Activated CD8-positive, alpha-beta memory T cell treated with anti-CD3 and anti-CD28 coated beads, Interleukin-2, amount 10 ng/mL, durations not matched to agents 7 days and 5 days (primary cell): ENCODE data around the gene DNAJC22. TPM values are rescaled to one million over a fixed set of nuclear protein-coding genes. Genes with fewer than 3 reads are reported as not detected.
"Not testable (repeated sequence)": the region's sequence is repeated elsewhere in the genome, so short reads cannot be mapped to it uniquely, and the experiment has no call there.

Experiments
- ATAC-seq: fragments of 150-1000 bp; cut with Tn5 transposase; one replicate; pipeline ENCODE4 v1.10.0; 2021; ENCODE audit warnings: moderate library complexity
- CTCF ChIA-PET: fragments of 350-600 bp; sonication (Branson Sonifier 250); formaldehyde crosslinking; loops from one replicate; lab custom pipeline; 2021; ENCODE audit warnings: antibody characterized with exemption; lab: Charles Lee
- DNase-seq: peaks from one replicate; pipeline ENCODE4 v3.0.0-alpha.2; 2020
- H3K27ac Mint-ChIP-seq: one replicate; pipeline ENCODE4 v1.8.0; 2021; ENCODE audit warnings: mild to moderate bottlenecking, mixed read lengths
- H3K27me3 Mint-ChIP-seq: one replicate; pipeline ENCODE4 v1.8.0; 2021; ENCODE audit warnings: mixed read lengths
- H3K36me3 Mint-ChIP-seq: one replicate; pipeline ENCODE4 v1.8.0; 2021; ENCODE audit warnings: mild to moderate bottlenecking, mixed read lengths
- H3K4me1 Mint-ChIP-seq: one replicate; pipeline ENCODE4 v1.8.0; 2021; ENCODE audit warnings: mixed read lengths
- H3K4me3 Mint-ChIP-seq: one replicate; pipeline ENCODE4 v1.8.0; 2021; ENCODE audit warnings: mild to moderate bottlenecking, moderate library complexity, mixed read lengths
- H3K9me3 Mint-ChIP-seq: one replicate; pipeline ENCODE4 v1.8.0; 2022; ENCODE audit warnings: low read depth, mixed read lengths
- total RNA-seq, 2 experiments: library from RNA; stranded (reverse); gene quantifications; one replicate each; pipeline ENCODE4 v1.2.3, GENCODE V29; 2021

Gene DNAJC22
- total RNA-seq, 2 experiments from 2014 or later: 0.05 TPM; not detected in 1

DNA sequence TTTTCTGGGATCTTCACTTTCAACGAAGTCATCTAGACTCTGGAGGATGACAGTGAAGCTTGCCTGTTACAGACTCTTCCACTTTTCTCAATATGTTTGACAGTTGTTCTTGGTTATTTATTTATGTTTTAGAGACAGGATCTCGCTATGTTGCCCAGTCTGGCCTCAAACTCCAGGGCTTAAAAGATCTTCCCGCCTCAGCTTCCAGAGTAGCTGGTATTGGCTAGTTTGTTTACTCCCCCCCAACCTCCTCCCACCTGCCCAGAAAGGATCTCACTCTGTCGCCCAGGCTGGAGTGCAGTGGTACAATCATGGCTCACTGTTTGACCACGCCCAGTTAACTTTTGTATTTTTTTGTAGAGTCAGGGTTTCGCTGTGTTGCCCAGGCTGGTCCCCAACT is 23.9 kb downstream of the DNAJC22 start:
- H3K4me3 Mint-ChIP-seq: no peak overlapping the region
- DNase-seq: no peak
- peaks cover 3% of the 10 kb centered on the region for H3K36me3 Mint-ChIP-seq
- no peak for ATAC-seq
- no peaks in the 10 kb centered on the region for H3K27me3 Mint-ChIP-seq
- peaks cover 46% of the 10 kb centered on the region for H3K4me1 Mint-ChIP-seq
- no peak overlapping the region for H3K27ac Mint-ChIP-seq
- CTCF ChIA-PET: interaction anchor here (1.2 to 6.2 kb wide), 3 partner anchors 13 to 143 kb away, joined by 4 to 48 read pairs (median 9); partner anchors contain the start of gene DNAJC22
- no peaks in the 10 kb centered on the region for H3K9me3 Mint-ChIP-seq

DNA sequence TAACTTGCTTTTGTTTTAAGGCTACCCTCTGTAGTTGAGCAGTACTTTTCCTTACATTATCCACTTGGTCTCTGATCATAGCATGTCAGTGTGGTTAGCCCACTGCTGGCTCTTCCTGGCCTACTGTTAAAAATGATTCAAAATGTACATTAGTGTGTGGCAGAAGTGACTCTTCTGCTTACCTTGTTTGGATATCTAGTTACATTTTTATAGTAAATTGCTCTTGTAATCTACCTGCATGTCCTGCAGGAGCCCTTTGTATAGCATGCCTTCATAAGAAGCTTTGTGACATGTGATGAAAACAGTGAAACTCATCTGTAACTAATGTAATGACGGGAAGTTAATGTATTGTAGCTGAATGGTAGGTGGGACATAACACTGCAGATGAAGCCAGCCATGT is 28.7 kb downstream of the DNAJC22 start:
- no peak overlapping the region for H3K4me3 Mint-ChIP-seq
- H3K4me1 Mint-ChIP-seq: peaks cover 20% of the 10 kb centered on the region
- CTCF ChIA-PET: interaction anchor here (1.2 to 1.3 kb wide), 3 partner anchors 9 to 19 kb away, joined by 3 to 8 read pairs (median 4); partner anchors contain the start of gene SPATS2
- ATAC-seq: peak; percentile 81
- H3K9me3 Mint-ChIP-seq: no peaks in the 10 kb centered on the region
- H3K36me3 Mint-ChIP-seq: peaks cover 5% of the 10 kb centered on the region
- H3K27me3 Mint-ChIP-seq: no peaks in the 10 kb centered on the region
- no peak for DNase-seq
- H3K27ac Mint-ChIP-seq: peak overlapping the region; percentile 16

DNA sequence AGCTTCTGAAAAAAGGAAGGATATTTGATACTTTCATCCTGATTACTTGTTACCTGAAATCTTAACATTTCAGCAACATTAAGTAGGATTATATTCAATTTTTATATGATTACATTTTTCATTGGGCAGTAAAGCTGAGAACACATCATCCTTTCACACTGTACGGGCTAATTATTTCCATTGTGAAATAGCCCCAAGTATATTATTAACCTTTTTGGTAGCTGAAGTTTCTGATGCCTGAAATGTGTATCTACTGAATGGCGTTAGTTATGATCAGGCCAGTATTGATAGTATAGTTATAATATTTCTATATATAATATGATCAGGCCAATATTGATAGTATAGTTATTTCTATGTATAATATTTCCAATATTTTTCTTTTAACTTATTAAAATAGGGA is 30.7 kb downstream of the DNAJC22 start:
- peaks cover 16% of the 10 kb centered on the region for H3K4me1 Mint-ChIP-seq
- H3K27ac Mint-ChIP-seq: no peak overlapping the region
- no peak overlapping the region for H3K4me3 Mint-ChIP-seq
- H3K27me3 Mint-ChIP-seq: no peaks in the 10 kb centered on the region
- H3K9me3 Mint-ChIP-seq: no peaks in the 10 kb centered on the region
- DNase-seq: no peak
- H3K36me3 Mint-ChIP-seq: peaks cover 3% of the 10 kb centered on the region
- CTCF ChIA-PET: interaction anchor here (1.6 to 2.2 kb wide), 2 partner anchors 19 to 30 kb away, joined by 3 to 9 read pairs; no protein-coding TSS in a partner anchor
- no peak for ATAC-seq

DNA sequence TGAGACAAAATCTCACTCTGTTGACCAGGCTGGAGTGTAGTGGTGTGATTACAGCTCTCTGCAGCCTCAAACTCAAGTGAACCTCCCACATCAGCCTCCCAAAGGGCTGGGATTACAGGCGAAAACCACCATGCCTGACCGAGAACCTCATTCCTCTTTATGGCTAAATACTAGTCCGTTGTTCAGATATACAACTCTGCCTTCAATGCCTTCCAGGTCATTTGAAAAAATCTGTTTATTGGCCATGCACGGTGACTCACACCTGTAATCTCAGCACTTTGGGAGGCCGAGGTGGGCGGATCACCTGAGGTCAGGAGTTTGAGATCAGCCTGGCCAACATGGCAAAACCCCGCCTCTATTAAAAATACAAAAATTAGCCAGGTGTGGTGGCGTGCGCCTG is 33.5 kb downstream of the DNAJC22 start:
- H3K27ac Mint-ChIP-seq, CTCF ChIA-PET, H3K4me1 Mint-ChIP-seq, DNase-seq, ATAC-seq, H3K9me3 Mint-ChIP-seq, H3K27me3 Mint-ChIP-seq, H3K4me3 Mint-ChIP-seq, H3K36me3 Mint-ChIP-seq: not testable (repeated sequence)

DNA sequence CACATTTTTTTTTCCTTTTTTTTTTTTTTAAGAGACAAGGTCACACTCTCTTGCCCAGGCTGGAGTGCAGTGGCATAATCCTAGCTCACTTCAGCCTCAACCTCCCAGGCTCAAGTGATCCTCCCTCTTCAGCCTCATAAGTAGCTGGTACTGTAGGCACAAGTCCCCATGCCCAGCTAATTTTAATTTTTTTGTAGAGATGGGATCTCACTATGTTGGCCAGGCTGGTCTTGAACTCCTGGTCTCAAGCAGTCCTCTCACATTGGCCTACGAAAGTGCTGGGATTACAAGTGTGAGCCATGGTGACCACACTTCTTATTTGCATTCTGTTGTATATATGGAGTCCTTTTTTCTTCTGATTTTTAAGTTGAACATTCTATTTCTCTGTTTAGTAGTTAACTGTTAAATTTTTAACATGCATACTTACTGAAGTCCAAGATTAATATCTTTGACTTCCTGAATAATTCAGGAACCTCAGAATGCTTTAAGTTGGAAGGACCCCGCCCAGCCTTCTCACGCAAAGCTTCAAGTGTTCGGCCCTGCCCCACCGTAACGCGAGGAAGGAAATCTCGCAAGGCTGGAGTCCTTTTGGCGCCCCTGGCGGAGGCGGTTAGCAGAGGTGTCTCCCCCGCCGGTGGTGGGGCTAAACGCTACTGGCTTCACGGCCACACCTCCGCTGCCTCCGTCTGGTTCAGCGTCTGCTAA is 42.1 kb downstream of the DNAJC22 start:
- ATAC-seq: peak; percentile 96
- Mint-ChIP-seq H3K4me1 (peaks cover 4% of the 10 kb centered on the region), H3K36me3 (no peaks in the 10 kb centered on the region), H3K4me3 (no peak overlapping the region), H3K9me3 (no peaks in the 10 kb centered on the region), H3K27me3 (no peaks in the 10 kb centered on the region), H3K27ac (no peak overlapping the region)
- DNase-seq: peak; percentile 82
- CTCF ChIA-PET: interaction anchor here (1.1 to 2.8 kb wide), 5 partner anchors 12 to 98 kb away, joined by 3 to 7 read pairs (median 5); no protein-coding TSS in a partner anchor

DNA sequence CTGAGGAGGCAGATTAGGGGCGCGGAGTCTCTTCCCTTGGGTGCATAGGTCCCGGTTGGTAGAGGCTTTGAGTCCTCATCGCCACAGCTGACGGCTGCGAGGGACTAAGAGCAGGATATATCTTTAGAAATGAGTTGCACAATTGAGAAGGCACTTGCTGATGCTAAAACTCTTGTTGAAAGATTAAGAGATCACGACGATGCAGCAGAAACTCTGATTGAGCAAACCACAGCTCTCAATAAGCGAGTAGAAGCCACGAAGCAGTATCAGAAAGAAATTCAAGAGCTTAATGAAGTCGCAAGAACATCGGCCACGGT is 42.7 kb downstream of the DNAJC22 start:
- no peak for ATAC-seq
- H3K4me1 Mint-ChIP-seq: peaks cover 4% of the 10 kb centered on the region
- no peak for DNase-seq
- CTCF ChIA-PET: interaction anchor here (1.1 to 2.8 kb wide), 4 partner anchors 14 to 98 kb away, joined by 3 to 7 read pairs (median 4); no protein-coding TSS in a partner anchor
- H3K27me3 Mint-ChIP-seq: no peaks in the 10 kb centered on the region
- no peak overlapping the region for H3K4me3 Mint-ChIP-seq
- no peak overlapping the region for H3K27ac Mint-ChIP-seq
- H3K36me3 Mint-ChIP-seq: no peaks in the 10 kb centered on the region
- H3K9me3 Mint-ChIP-seq: no peaks in the 10 kb centered on the region

DNA sequence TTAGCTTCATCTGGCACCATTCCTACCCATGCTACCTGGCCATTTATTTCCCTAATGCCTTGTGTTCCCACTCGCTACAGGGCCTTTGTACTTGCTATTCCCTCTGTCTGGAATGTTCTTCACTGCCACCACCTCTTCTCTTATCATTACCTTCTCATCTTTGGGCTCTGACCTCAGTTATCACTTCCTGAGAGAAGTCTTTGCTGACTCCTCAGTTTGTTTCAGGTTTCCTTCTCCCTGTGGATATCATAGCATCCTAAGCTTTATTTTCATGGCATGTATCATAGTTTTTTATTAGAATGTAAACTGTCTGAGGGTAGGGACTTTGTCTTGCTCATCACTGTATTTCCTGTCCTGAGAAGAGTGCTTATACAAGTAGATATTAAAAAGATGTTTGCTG is 50.3 kb downstream of the DNAJC22 start:
- DNase-seq (no peak), ATAC-seq (no peak)
- Mint-ChIP-seq H3K9me3 (no peaks in the 10 kb centered on the region), H3K36me3 (peaks cover 2% of the 10 kb centered on the region), H3K4me3 (no peak overlapping the region), H3K4me1 (no peaks in the 10 kb centered on the region), H3K27ac (no peak overlapping the region), H3K27me3 (no peaks in the 10 kb centered on the region)
- CTCF ChIA-PET: interaction anchor here (0.6 to 1.3 kb wide), 3 partner anchors 50 to 1631 kb away, joined by 3 read pairs; no protein-coding TSS in a partner anchor

DNA sequence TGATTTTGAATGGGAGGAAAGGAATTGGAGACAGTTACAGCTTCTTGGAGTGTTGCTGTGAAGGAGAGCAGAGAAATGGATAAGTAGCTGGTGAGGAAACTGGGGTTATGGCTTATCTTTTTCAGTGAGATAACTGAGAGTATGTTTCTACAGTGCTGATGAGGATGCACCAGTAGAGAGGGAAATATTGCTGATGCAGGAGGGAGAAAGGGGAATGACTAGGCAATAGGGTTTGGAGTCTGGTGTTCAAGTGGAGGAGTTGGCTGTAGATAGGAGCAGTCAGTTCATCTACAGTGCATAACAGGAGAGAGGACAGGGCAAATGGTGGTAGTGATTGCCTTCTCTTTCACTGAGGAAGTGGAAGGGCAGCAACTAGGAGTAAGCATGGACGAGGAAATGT is 53.6 kb downstream of the DNAJC22 start:
- no peak for ATAC-seq
- H3K36me3 Mint-ChIP-seq: no peaks in the 10 kb centered on the region
- H3K9me3 Mint-ChIP-seq: no peaks in the 10 kb centered on the region
- CTCF ChIA-PET: interaction anchor here (0.7 to 1.6 kb wide), 3 partner anchors 12 to 52 kb away, joined by 3 to 7 read pairs (median 5); no protein-coding TSS in a partner anchor
- peaks cover 10% of the 10 kb centered on the region for H3K4me1 Mint-ChIP-seq
- no peak for DNase-seq
- no peak overlapping the region for H3K4me3 Mint-ChIP-seq
- H3K27me3 Mint-ChIP-seq: no peaks in the 10 kb centered on the region
- H3K27ac Mint-ChIP-seq: no peak overlapping the region

Other genes starting within 250 kb of the DNAJC22 start
- 10 to 100 TPM; 46.9 to 53.4 TPM for gene LMBR1L, start 236.0 kb upstream of the DNAJC22 start, total RNA-seq
- 1,000 to 10,000 TPM; 1,970 to 2,009 TPM for gene TUBA1B, start 215.5 kb upstream of the DNAJC22 start, total RNA-seq
- 10 to 100 TPM; 91.0 to 96.5 TPM for gene TUBA1A, start 157.8 kb upstream of the DNAJC22 start, total RNA-seq
- 100 to 1,000 TPM; 264 to 266 TPM for gene TUBA1C, start 81.8 kb upstream of the DNAJC22 start, total RNA-seq
- under 1 TPM; 0.26 to 0.35 TPM for gene PRPH, start 51.7 kb upstream of the DNAJC22 start, total RNA-seq
- gene TROAP, start 23.6 kb upstream of the DNAJC22 start, total RNA-seq: 100 to 1,000 TPM in 1 of 2 experiments, 10 to 100 TPM in 1; 89.5 to 107 TPM
- gene C1QL4, start 9.7 kb upstream of the DNAJC22 start, total RNA-seq: not detected
- 10 to 100 TPM; 11.3 to 18.1 TPM for gene SPATS2, start 20.6 kb downstream of the DNAJC22 start, total RNA-seq
- gene KCNH3, start 192.1 kb downstream of the DNAJC22 start, total RNA-seq: 1 to 10 TPM; 1.1 to 1.2 TPM
- 10 to 100 TPM; 70.1 to 72.1 TPM for gene MCRS1, start 221.3 kb downstream of the DNAJC22 start, total RNA-seq